ENCODE results near the gene ICOSLG. TPM values are rescaled to one million over a fixed set of nuclear protein-coding genes. Genes with fewer than 3 reads are reported as not detected.
"Not testable (repeated sequence)": the region's sequence is repeated elsewhere in the genome, so short reads cannot be mapped to it uniquely, and the experiment has no call there.

The ICOSLG gene
- total and polyA plus RNA-seq, 3 donors from 2014 or later: 2.0 to 4.1 (median 2.4) TPM

DNA sequence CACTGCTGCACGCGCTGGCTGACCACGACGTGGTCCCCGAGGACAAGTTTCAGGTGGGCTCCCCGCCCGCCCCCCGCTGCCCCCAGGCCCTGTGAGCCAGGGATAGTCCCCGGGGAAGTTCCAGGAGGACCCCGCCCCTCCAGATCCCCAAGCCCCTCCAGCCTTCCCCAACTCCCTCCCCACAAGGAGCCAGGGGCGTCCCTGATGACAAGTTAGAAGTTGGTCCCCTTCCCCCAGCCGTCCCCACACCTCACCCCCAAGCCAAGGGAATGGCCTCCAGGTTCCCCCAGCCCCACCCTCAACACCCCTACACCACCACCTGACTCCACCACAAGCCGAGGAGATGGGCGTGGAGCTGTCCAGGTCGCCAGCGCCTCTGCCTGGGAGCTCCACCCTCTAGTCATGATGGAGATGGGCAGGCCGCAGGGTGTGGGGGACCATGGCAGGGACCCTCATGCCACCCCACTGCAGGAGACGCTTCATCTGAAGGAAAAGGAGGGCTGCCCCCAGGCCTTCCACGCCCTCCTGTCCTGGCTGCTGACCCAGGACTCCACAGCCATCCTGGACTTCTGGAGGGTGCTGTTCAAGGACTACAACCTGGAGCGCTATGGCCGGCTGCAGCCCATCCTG lies 45.5 kb upstream of the ICOSLG start:
- 60 to 80% methylated on average over 4 to 19 of the region's 21 CpGs for WGBS, 2 donors
- Histone ChIP-seq H3K27me3 (no peaks in the 10 kb centered on the region), H3K4me1 (peaks cover 4% of the 10 kb centered on the region), H3K9me3 (no peaks in the 10 kb centered on the region), H3K36me3 (ENCODE audit: low read depth, missing control alignments) (no peaks in the 10 kb centered on the region), H3K4me3 (peak overlapping the region in 1 of 2 donors; percentile 43), H3K27ac (no peak overlapping the region)
- DNase-seq: no peak
- TF ChIP-seq, protein P1, sequence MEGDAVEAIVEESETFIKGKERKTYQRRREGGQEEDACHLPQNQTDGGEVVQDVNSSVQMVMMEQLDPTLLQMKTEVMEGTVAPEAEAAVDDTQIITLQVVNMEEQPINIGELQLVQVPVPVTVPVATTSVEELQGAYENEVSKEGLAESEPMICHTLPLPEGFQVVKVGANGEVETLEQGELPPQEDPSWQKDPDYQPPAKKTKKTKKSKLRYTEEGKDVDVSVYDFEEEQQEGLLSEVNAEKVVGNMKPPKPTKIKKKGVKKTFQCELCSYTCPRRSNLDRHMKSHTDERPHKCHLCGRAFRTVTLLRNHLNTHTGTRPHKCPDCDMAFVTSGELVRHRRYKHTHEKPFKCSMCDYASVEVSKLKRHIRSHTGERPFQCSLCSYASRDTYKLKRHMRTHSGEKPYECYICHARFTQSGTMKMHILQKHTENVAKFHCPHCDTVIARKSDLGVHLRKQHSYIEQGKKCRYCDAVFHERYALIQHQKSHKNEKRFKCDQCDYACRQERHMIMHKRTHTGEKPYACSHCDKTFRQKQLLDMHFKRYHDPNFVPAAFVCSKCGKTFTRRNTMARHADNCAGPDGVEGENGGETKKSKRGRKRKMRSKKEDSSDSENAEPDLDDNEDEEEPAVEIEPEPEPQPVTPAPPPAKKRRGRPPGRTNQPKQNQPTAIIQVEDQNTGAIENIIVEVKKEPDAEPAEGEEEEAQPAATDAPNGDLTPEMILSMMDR (IDR thresholded peaks at IDR 0.05): no peak
- TF ChIP-seq POLR2A (IDR thresholded peaks at IDR 0.05): no peak
- intact Hi-C loops (cut with DNase I; ENCODE audit: low total_unique reads): no loop called here

DNA sequence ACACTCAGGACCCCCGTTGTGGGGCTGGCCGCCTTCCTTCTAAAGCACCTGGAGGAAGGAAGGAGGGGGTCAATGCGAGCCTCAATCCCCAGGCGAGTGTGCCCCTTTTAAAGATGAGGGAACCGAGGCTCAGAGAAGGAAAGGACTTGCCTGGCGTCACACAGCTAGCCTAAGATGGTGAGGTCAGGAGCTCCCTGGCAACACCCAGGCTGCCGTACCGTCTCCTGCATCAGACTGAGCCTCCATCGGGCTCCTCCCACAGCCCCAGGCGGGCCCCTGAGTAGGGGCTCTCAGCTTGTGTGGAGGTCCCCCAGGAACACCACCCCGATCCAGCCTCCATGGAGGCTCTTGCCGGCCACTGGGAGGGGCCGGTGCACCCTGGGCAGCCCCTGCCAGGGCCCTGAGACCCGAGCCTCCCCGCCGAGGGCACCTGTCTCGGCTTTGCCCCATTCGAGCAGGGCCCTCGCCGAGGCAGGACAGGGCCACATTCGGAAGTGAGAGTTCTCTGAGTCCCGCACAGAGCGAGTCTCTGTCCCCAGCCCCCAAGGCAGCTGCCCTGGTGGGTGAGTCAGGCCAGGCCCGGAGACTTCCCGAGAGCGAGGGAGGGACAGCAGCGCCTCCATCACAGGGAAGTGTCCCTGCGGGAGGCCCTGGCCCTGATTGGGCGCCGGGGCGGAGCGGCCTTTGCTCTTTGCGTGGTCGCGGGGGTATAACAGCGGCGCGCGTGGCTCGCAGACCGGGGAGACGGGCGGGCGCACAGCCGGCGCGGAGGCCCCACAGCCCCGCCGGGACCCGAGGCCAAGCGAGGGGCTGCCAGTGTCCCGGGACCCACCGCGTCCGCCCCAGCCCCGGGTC lies 44.6 kb upstream of the ICOSLG start, which contains the start of gene AIRE:
Gene AIRE, plus strand, starts transcription at position 739 of the 855 bp plus-strand sequence. CDS start 131 bp downstream, outside the sequence.
- TF ChIP-seq, protein P1 (IDR thresholded peaks at IDR 0.05): no peak
- TF ChIP-seq POLR2A (IDR thresholded peaks at IDR 0.05): no peak
- peak within 1 kb of the TSS in 1 of 2 donors; percentile 43 for H3K4me3 ChIP-seq
- 39 to 43% methylated on average over 16 to 33 of the region's 56 CpGs for WGBS, 2 donors
- H3K27me3 ChIP-seq: no peaks in the 10 kb centered on the region
- H3K27ac ChIP-seq: no peak within 1 kb of the TSS
- H3K36me3 ChIP-seq (ENCODE audit: low read depth, missing control alignments): no peaks in the 10 kb centered on the region
- peaks cover 4% of the 10 kb centered on the region for H3K4me1 ChIP-seq
- no peaks in the 10 kb centered on the region for H3K9me3 ChIP-seq
- DNase-seq: no peak
- intact Hi-C loops (cut with DNase I; ENCODE audit: low total_unique reads): no loop called here

DNA sequence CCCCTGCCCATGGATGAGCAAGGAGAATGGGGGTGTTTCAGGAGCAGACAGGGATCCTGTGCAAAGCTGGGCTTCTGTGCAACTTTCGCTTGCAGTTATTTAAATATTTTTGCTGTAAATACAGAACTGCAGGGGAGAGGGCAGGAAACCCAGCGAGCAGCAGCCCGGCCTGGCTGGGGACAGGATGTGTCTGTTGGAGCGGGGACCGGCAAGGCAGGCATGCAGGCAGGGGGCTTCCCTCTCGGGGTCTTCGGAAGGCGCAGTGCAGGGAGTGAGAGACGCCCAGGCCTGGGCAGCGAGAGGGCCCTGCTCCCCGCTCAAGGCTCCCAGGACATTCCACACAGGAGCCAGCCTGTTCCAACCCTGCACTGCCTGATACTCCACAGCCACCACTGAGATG lies 43.2 kb upstream of the ICOSLG start:
- Histone ChIP-seq H3K36me3 (ENCODE audit: low read depth, missing control alignments) (no peaks in the 10 kb centered on the region), H3K4me3 (no peak overlapping the region), H3K27ac (no peak overlapping the region), H3K27me3 (no peaks in the 10 kb centered on the region), H3K9me3 (no peaks in the 10 kb centered on the region), H3K4me1 (peaks cover 4% of the 10 kb centered on the region)
- no peak for TF ChIP-seq POLR2A (IDR thresholded peaks at IDR 0.05)
- intact Hi-C loops (cut with DNase I; ENCODE audit: low total_unique reads): no loop called here
- no peak for DNase-seq
- 88 to 90% methylated on average over 11 of the region's 11 CpGs for WGBS, 2 donors

DNA sequence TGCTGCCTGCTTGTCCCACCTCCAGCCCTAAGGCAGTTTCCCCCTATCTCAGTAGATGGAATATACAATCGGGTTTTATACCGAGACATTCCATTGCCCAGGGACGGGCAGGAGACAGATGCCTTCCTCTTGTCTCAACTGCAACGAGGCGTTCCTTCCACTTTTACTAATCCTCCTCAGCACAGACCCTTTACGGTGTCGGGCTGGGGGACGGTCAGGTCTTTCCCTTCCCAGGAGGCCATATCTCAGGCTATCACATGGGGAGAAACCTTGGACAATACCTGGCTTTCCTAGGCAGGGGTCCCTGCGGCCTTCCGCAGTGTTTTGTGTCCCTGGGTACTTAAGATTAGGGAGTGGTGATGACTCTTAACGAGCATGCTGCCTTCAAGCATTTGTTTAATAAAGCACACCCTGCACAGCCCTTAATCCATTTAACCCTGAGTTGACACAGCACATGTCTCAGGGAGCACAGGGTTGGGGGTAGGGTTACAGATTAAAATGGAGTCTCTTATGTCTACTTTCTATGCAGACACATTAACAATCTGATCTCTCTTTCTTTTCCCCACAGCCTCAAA lies 42.6 kb upstream of the ICOSLG start:
- H3K27me3 ChIP-seq; H3K4me1 ChIP-seq; H3K9me3 ChIP-seq; H3K4me3 ChIP-seq; H3K36me3 ChIP-seq (ENCODE audit: low read depth, missing control alignments); intact Hi-C loops (cut with DNase I; ENCODE audit: low total_unique reads); H3K27ac ChIP-seq; DNase-seq: not testable (repeated sequence)
- WGBS, 2 donors: 72 to 73% methylated on average over 11 of the region's 11 CpGs

DNA sequence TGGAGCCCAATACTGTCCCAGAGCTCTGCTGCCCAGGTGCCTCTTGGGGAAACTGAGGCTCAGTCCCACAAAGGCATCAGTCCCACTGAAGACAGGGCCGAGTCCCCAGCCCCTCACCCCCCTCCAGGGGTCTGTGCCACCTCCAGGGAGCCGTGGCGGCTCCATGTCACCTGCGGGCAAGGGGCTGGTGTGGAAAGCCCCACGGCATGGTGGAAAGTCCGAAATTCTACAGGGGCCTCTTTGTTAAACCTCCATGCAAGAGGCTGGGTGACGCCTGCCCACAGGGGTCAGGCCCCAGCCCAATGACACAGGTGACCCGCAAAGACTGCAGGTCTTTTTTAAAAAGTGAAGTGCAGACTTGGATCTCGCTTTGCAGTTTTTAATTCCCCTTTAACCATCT lies 41.6 kb upstream of the ICOSLG start:
- DNase-seq: no peak
- H3K27me3 ChIP-seq: no peaks in the 10 kb centered on the region
- H3K27ac ChIP-seq: no peak overlapping the region
- intact Hi-C loops (cut with DNase I; ENCODE audit: low total_unique reads): no loop called here
- TF ChIP-seq POLR2A (IDR thresholded peaks at IDR 0.05): no peak
- TF ChIP-seq, protein P1 (IDR thresholded peaks at IDR 0.05): no peak
- peaks cover 4% of the 10 kb centered on the region for H3K4me1 ChIP-seq
- WGBS, 2 donors: 91 to 93% methylated on average over 4 to 9 of the region's 9 CpGs
- H3K9me3 ChIP-seq: no peaks in the 10 kb centered on the region
- no peak overlapping the region for H3K4me3 ChIP-seq
- H3K36me3 ChIP-seq (ENCODE audit: low read depth, missing control alignments): no peaks in the 10 kb centered on the region
